Mammary epithelial cell (primary cell): ENCODE data around the gene CTTN.

Source experiments
- EZH2 ChIP-seq: IDR thresholded peaks from 2 replicates; pipeline ENCODE4 v1.6.1; 2012; ENCODE audit warnings: low read length, inconsistent platforms, borderline replicate concordance
- TF ChIP-seq, protein P1 (sequence below), 2 donors: IDR thresholded peaks in 1 of 2; conservative IDR thresholded peaks in 1 of 2; 2 replicates each; pipeline ENCODE4 v1.5.1; 2011 to 2012; ENCODE audit warnings: inconsistent platforms in 2 of 2, low read length in 2 of 2, mild to moderate bottlenecking in 2 of 2, control low read depth in 1 of 2, low read depth in 1 of 2; ENCODE audit not compliant: insufficient read depth in 1 of 2; ENCODE audit errors: extremely low read depth in 1 of 2

DNA sequence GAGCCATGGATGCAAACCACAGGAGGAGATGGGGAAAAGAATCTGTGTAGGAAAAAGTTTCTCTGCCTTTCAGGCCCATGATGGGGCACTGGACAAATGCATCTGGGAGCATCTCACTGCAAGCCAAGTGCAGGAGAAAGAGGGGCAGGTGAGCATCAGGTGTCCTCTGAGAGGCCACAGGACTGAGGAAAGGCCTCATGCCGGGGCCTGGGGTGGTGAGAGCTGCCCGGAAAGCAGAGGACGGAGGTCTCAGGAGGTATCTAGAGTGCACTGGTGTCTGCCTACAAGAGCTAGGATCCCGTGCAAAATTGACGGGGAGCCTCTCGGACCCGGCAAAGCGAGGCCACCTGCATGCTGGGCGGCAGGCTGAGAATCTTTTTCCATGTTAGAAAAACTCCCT lies 73.9 kb downstream of the CTTN start:
- TF ChIP-seq, protein P1, sequence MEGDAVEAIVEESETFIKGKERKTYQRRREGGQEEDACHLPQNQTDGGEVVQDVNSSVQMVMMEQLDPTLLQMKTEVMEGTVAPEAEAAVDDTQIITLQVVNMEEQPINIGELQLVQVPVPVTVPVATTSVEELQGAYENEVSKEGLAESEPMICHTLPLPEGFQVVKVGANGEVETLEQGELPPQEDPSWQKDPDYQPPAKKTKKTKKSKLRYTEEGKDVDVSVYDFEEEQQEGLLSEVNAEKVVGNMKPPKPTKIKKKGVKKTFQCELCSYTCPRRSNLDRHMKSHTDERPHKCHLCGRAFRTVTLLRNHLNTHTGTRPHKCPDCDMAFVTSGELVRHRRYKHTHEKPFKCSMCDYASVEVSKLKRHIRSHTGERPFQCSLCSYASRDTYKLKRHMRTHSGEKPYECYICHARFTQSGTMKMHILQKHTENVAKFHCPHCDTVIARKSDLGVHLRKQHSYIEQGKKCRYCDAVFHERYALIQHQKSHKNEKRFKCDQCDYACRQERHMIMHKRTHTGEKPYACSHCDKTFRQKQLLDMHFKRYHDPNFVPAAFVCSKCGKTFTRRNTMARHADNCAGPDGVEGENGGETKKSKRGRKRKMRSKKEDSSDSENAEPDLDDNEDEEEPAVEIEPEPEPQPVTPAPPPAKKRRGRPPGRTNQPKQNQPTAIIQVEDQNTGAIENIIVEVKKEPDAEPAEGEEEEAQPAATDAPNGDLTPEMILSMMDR (conservative IDR thresholded peaks at IDR 0.05 in 1 of 2, IDR thresholded peaks at IDR 0.05 in 1 of 2; ENCODE audit: extremely low read depth in 1 of 2, insufficient read depth in 1 of 2, low read depth in 1 of 2, low read length in 2 of 2) = no peak
- no peak for TF ChIP-seq EZH2
